AG04450 (cell line): ENCODE results near the gene HDDC3. TPM values are rescaled to one million over a fixed set of nuclear protein-coding genes. Genes with fewer than 3 reads are reported as not detected.

ENCODE experiments used
- CTCF ChIA-PET: fragments of 300-600, 350-600 bp; formaldehyde crosslinking; extraction: SDS; loops from one replicate; lab custom pipeline; 2022; ENCODE audit warnings: antibody characterized with exemption, inconsistent platforms; lab: Charles Lee
- POLR2A ChIA-PET: fragments of 350-600 bp; formaldehyde crosslinking; extraction: SDS; loops from one replicate; lab custom pipeline; 2021; ENCODE audit warnings: antibody characterized with exemption, inconsistent platforms; lab: Yijun Ruan, JAX
- DNase-seq: peaks from one replicate; pipeline ENCODE4 v3.0.0-alpha.2; 2011; ENCODE audit warnings: low read depth, low spot score
- H3K27ac ChIP-seq: one replicate; pipeline ENCODE4 v1.5.1; 2012; ENCODE audit warnings: low read depth, low read length, control low read depth
- H3K27me3 ChIP-seq: one replicate; pipeline ENCODE4 v1.6.0; 2012; ENCODE audit warnings: low read length; ENCODE audit not compliant: control insufficient read depth, insufficient read depth
- H3K4me3 ChIP-seq: 2 replicates; pipeline ENCODE4 v1.5.1; 2011; ENCODE audit warnings: mild to moderate bottlenecking, low read depth, low read length, control low read depth
- H3K9me3 ChIP-seq: 2 replicates; pipeline ENCODE4 v1.5.1; 2012; ENCODE audit warnings: low read length; ENCODE audit not compliant: control insufficient read depth, insufficient read depth
- polyA plus RNA-seq: library from polyadenylated mRNA; depleted of rRNA; stranded (reverse); fragments of >200 nt; gene quantifications from 2 replicates; pipeline ENCODE4 v1.2.3, GENCODE V29; 2011
- TF ChIP-seq, protein P1 (sequence below): IDR thresholded peaks from 2 replicates; pipeline ENCODE4 v1.5.1; 2011; ENCODE audit warnings: low read depth, low read length, control low read depth, inconsistent platforms

Gene HDDC3
- polyA plus RNA-seq, 1 experiment: 10.3 TPM

DNA sequence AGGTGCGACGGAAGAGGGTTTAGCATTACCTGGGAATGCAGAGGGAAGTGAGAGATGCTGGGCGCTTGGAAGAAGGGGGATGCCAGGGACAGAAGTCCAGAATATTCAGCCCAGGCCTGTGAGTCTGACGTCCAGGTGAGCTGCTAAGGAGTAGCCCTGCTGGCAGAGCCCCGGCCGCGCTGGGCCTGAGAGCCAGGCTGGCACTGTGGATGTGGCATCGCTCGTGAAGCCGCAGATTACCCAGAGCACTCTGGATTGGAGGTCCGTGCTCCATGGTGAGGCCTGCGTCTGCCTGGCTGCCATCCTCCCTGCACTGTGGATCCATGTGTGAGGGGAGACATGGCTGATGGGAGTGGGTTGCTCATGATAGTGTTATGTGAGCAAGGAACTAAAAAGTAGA is 14.8 kb downstream of the HDDC3 start:
- H3K9me3 ChIP-seq: no peaks in the 10 kb centered on the region
- no peak overlapping the region for H3K27ac ChIP-seq
- H3K4me3 ChIP-seq: no peak overlapping the region
- TF ChIP-seq, protein P1, sequence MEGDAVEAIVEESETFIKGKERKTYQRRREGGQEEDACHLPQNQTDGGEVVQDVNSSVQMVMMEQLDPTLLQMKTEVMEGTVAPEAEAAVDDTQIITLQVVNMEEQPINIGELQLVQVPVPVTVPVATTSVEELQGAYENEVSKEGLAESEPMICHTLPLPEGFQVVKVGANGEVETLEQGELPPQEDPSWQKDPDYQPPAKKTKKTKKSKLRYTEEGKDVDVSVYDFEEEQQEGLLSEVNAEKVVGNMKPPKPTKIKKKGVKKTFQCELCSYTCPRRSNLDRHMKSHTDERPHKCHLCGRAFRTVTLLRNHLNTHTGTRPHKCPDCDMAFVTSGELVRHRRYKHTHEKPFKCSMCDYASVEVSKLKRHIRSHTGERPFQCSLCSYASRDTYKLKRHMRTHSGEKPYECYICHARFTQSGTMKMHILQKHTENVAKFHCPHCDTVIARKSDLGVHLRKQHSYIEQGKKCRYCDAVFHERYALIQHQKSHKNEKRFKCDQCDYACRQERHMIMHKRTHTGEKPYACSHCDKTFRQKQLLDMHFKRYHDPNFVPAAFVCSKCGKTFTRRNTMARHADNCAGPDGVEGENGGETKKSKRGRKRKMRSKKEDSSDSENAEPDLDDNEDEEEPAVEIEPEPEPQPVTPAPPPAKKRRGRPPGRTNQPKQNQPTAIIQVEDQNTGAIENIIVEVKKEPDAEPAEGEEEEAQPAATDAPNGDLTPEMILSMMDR: no peak
- CTCF ChIA-PET: interaction anchor here (3.0 kb wide), 1 partner anchor 15 kb away, joined by 22 read pairs; the partner anchor contains the start of gene HDDC3
- no peak for DNase-seq
- POLR2A ChIA-PET: interaction anchor here (1.6 kb wide), 1 partner anchor 17 kb away, joined by 3 read pairs; the partner anchor contains the start of gene UNC45A
- H3K27me3 ChIP-seq: no peaks in the 10 kb centered on the region

DNA sequence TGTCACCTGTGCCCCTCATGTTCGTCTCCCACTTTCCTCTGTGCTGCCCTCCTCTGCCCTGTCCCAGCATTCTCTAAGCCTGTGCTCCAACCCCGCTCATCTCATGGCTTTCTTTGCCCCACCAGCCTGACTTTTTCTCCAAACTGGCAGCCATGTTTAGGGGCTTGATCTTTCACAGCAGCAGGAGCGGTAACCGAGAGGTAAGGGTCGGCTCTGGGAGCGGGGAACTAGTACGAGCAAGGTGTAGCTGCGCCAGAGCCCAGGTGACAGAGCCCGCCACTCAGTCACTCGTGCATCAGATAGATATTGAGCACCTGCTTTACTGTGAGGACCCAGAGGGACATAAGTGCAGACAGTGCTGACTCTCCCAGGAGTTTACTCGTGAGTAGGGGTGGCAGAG is 15.9 kb downstream of the HDDC3 start:
- ChIA-PET POLR2A (interaction anchor here (1.6 kb wide), 1 partner anchor 18 kb away, joined by 3 read pairs; the partner anchor contains the start of gene UNC45A), CTCF (interaction anchor here (1.3 to 3.0 kb wide), 2 partner anchors 14 to 16 kb away, joined by 3 to 22 read pairs; partner anchors contain the start of genes HDDC3 and MAN2A2)
- TF ChIP-seq, protein P1: no peak
- H3K4me3 ChIP-seq: no peak overlapping the region
- H3K27ac ChIP-seq: no peak overlapping the region
- no peaks in the 10 kb centered on the region; the same call in 1 of the 2 replicates for H3K9me3 ChIP-seq
- no peak for DNase-seq
- H3K27me3 ChIP-seq: no peaks in the 10 kb centered on the region

DNA sequence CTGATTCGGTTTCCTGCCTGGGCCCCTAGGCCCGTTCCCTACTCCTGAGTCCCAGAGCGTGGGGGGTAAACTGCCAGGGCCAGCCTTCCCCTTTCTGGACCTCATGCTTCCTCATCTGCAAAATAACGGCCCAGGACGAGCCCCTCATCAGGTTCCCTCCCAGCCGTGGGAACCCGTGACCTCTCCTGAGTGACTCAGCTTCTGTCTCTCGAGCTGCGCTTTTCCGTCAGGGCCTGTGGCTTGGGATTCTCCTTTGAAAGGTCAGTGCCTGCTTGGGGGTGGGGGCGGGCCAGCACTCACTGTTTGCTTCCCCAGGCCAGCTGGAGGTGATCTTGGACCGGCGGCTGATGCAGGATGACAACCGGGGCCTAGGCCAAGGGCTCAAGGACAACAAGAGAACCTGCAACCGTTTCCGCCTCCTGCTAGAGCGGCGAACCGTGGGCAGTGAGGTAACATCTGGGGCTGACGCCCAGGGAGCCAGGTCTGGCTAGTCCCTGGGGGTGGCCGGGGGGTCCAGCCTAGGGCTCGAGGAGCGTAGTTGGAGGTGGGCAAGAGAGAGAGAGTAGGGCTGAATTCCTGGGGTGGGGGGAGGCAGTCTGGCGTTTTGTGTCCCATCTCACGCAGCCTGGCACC is 16.4 kb downstream of the HDDC3 start:
- Histone ChIP-seq H3K27me3 (no peaks in the 10 kb centered on the region), H3K4me3 (no peak overlapping the region), H3K27ac (no peak overlapping the region), H3K9me3 (no peaks in the 10 kb centered on the region; the same call in 1 of the 2 replicates)
- TF ChIP-seq, protein P1: no peak
- POLR2A ChIA-PET: no interaction called here
- no peak for DNase-seq
- CTCF ChIA-PET: interaction anchor here (1.3 kb wide), 1 partner anchor 13 kb away, joined by 3 read pairs; the partner anchor contains the start of gene MAN2A2

DNA sequence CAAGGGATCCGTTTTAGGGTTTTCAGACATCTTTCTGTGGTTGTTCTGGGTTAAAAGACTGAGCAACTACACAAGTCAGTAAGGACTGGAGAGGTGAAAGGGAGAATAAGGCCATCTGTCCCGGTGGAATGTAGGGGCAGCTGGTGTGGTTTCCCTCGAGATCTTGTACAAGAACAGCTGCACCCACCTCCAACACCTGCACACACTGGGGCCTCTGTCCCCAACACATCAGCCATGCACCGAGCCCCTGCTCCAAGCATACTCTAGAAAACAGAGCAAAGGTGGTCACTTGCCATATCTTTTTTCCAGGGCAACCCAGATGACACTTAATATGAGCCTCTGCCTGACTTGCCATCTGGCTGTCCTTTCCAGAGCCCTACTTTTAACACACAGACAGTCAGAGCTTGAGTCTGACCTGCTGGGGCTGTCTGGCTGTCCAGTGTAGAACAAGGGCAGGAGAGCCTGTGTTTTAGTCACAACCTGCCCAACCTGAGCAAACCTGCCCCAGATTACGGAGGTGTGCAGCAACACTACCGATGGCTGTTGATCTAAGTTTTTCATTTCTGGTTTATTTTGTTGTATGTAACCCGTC is 17.0 kb downstream of the HDDC3 start:
- peak overlapping the region; percentile 11 for H3K27ac ChIP-seq
- CTCF ChIA-PET: interaction anchor here (1.3 to 3.0 kb wide), 2 partner anchors 12 to 17 kb away, joined by 3 to 14 read pairs; partner anchors contain the start of genes HDDC3 and MAN2A2
- TF ChIP-seq, protein P1: no peak
- no peak for DNase-seq
- H3K9me3 ChIP-seq: no peaks in the 10 kb centered on the region; the same call in 1 of the 2 replicates
- no peak overlapping the region for H3K4me3 ChIP-seq
- POLR2A ChIA-PET: no interaction called here
- H3K27me3 ChIP-seq: no peaks in the 10 kb centered on the region
